H1 (cell line): ENCODE results near the gene TTPAL. TPM values are rescaled to one million over a fixed set of nuclear protein-coding genes. Genes with fewer than 3 reads are reported as not detected.

Source experiments
- BCL11A ChIP-seq, 2 experiments: IDR thresholded peaks; one replicate each; pipeline ENCODE4 v1.6.1; 2011; ENCODE audit warnings: low read depth in 2 of 2, low read length in 2 of 2, mild to moderate bottlenecking in 2 of 2
- FOSL1 ChIP-seq: IDR thresholded peaks from 2 replicates; pipeline ENCODE4 v1.6.1; 2011; ENCODE audit warnings: mild to moderate bottlenecking, low read depth, low read length, moderate library complexity; ENCODE audit not compliant: insufficient read depth
- GABPA ChIP-seq: IDR thresholded peaks from 2 replicates; pipeline ENCODE4 v1.6.1; 2011; ENCODE audit warnings: mild to moderate bottlenecking, low read length, moderate library complexity, borderline replicate concordance; ENCODE audit not compliant: insufficient read depth
- GTF2F1 ChIP-seq: IDR thresholded peaks from 2 replicates; pipeline ENCODE4 v1.6.1; 2012; ENCODE audit warnings: low read depth, low read length, improper control_type of control experiment, borderline replicate concordance
- JUND ChIP-seq: IDR thresholded peaks from 2 replicates; pipeline ENCODE4 v1.6.1; 2011; ENCODE audit warnings: mild to moderate bottlenecking, improper control_type of control experiment, low read length
- KDM4A ChIP-seq: IDR thresholded peaks from one replicate; pipeline ENCODE4 v1.7.1; 2012; ENCODE audit warnings: low read depth, mild to moderate bottlenecking, moderate library complexity, low read length, inconsistent platforms; ENCODE audit not compliant: severe bottlenecking
- POU5F1 ChIP-seq: IDR thresholded peaks from 2 replicates; pipeline ENCODE4 v1.6.1; 2011; ENCODE audit warnings: low read depth, mild to moderate bottlenecking, low read length, moderate library complexity
- SP2 ChIP-seq: IDR thresholded peaks from 2 replicates; pipeline ENCODE4 v1.6.1; 2012; ENCODE audit warnings: mild to moderate bottlenecking, low read length, inconsistent platforms
- TAF1 ChIP-seq: IDR thresholded peaks from 2 replicates; pipeline ENCODE4 v1.6.1; 2011; ENCODE audit warnings: mild to moderate bottlenecking, low read depth, low read length
- polyA plus RNA-seq, 7 experiments: library from polyadenylated mRNA; depleted of rRNA in 3 of 7; stranded (reverse) in 5 of 7; unstranded in 2 of 7; fragments of >200 nt in 5 of 7; fragments of 200-250 nt in 2 of 7; gene quantifications; 1 replicate in 5 of 7; 2 replicates in 1 of 7; 4 replicates in 1 of 7; pipeline versions ENCODE4 v1.2.1 to v1.2.3, GENCODE V29; 2011 to 2013; ENCODE audit warnings: missing spikeins in 2 of 7, mixed read lengths in 2 of 7
- total RNA-seq: library from RNA; stranded (reverse); fragmentation: NEBNext Ultra II Directional; extraction: Animal tissue kit (Norgen Biotek cat#: 25700); gene quantifications from 2 replicates; pipeline ENCODE4 v1.2.1, GENCODE V29; 2021
- TF ChIP-seq, protein P1 (sequence below): fragments of 300-600 bp; sonication (generic); IDR thresholded peaks from 2 replicates; pipeline ENCODE4 v1.7.1; 2012; ENCODE audit warnings: low read length, moderate library complexity, mild to moderate bottlenecking, inconsistent platforms; ENCODE audit not compliant: insufficient replicate concordance

Gene TTPAL
- total and polyA plus RNA-seq, 2 of the 8 experiments (the other 6 are each of a cell fraction or from before 2014, with no cell fraction given) = 2.8 to 14.0 TPM

DNA sequence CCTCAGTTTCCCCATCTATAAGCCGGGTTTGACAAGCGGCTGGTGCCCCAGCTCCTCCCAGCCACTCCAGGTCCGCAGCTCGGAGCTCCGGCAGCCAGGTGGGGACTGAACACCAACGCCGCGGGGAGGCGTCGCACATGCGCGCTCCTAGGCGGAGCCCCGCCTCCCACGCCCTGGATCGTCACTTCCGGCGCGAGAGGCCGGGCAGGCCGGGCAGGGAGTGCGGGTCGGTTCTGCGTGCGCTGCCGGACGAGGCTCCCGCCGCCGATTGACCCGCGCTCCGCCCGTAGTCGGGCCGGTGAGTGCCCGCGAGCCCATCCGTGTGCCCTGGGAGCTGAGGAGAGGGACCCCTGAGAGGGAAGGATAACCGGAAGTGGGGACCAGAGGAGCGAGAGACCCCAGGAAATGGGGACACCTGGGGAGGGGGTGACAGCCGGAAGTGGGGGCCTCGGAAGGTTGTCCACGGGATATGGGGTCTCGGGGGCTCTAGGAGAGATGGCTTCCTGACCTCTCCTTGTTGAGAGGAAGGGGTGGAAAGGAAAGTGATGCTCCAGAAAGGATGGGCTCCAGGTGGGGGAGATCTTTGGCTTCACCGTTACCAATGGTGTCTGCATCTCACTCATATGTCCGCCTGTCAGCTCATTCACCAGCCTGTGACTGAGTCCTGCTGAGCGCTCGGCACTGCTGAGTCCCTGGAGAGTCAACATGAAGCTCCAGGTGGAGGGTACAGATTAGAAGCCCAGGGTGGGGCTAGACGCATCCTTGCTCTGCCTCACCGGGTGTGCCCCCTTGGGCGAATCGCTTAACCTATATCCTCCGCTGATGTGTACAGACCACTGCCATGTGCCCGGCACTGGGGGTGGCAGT is at the start of gene TTPAL (continued):
- TF ChIP-seq GTF2F1 (no peak), GABPA (peak; percentile 88), SP2 (no peak), JUND (no peak), FOSL1 (no peak), BCL11A (IDR thresholded peaks at IDR 0.05; ENCODE audit: low read depth in 2 of 2, low read length in 2 of 2) (no peak), POU5F1 (no peak), KDM4A (peak; percentile 83), TAF1 (peak; percentile 78)
- TF ChIP-seq, protein P1, sequence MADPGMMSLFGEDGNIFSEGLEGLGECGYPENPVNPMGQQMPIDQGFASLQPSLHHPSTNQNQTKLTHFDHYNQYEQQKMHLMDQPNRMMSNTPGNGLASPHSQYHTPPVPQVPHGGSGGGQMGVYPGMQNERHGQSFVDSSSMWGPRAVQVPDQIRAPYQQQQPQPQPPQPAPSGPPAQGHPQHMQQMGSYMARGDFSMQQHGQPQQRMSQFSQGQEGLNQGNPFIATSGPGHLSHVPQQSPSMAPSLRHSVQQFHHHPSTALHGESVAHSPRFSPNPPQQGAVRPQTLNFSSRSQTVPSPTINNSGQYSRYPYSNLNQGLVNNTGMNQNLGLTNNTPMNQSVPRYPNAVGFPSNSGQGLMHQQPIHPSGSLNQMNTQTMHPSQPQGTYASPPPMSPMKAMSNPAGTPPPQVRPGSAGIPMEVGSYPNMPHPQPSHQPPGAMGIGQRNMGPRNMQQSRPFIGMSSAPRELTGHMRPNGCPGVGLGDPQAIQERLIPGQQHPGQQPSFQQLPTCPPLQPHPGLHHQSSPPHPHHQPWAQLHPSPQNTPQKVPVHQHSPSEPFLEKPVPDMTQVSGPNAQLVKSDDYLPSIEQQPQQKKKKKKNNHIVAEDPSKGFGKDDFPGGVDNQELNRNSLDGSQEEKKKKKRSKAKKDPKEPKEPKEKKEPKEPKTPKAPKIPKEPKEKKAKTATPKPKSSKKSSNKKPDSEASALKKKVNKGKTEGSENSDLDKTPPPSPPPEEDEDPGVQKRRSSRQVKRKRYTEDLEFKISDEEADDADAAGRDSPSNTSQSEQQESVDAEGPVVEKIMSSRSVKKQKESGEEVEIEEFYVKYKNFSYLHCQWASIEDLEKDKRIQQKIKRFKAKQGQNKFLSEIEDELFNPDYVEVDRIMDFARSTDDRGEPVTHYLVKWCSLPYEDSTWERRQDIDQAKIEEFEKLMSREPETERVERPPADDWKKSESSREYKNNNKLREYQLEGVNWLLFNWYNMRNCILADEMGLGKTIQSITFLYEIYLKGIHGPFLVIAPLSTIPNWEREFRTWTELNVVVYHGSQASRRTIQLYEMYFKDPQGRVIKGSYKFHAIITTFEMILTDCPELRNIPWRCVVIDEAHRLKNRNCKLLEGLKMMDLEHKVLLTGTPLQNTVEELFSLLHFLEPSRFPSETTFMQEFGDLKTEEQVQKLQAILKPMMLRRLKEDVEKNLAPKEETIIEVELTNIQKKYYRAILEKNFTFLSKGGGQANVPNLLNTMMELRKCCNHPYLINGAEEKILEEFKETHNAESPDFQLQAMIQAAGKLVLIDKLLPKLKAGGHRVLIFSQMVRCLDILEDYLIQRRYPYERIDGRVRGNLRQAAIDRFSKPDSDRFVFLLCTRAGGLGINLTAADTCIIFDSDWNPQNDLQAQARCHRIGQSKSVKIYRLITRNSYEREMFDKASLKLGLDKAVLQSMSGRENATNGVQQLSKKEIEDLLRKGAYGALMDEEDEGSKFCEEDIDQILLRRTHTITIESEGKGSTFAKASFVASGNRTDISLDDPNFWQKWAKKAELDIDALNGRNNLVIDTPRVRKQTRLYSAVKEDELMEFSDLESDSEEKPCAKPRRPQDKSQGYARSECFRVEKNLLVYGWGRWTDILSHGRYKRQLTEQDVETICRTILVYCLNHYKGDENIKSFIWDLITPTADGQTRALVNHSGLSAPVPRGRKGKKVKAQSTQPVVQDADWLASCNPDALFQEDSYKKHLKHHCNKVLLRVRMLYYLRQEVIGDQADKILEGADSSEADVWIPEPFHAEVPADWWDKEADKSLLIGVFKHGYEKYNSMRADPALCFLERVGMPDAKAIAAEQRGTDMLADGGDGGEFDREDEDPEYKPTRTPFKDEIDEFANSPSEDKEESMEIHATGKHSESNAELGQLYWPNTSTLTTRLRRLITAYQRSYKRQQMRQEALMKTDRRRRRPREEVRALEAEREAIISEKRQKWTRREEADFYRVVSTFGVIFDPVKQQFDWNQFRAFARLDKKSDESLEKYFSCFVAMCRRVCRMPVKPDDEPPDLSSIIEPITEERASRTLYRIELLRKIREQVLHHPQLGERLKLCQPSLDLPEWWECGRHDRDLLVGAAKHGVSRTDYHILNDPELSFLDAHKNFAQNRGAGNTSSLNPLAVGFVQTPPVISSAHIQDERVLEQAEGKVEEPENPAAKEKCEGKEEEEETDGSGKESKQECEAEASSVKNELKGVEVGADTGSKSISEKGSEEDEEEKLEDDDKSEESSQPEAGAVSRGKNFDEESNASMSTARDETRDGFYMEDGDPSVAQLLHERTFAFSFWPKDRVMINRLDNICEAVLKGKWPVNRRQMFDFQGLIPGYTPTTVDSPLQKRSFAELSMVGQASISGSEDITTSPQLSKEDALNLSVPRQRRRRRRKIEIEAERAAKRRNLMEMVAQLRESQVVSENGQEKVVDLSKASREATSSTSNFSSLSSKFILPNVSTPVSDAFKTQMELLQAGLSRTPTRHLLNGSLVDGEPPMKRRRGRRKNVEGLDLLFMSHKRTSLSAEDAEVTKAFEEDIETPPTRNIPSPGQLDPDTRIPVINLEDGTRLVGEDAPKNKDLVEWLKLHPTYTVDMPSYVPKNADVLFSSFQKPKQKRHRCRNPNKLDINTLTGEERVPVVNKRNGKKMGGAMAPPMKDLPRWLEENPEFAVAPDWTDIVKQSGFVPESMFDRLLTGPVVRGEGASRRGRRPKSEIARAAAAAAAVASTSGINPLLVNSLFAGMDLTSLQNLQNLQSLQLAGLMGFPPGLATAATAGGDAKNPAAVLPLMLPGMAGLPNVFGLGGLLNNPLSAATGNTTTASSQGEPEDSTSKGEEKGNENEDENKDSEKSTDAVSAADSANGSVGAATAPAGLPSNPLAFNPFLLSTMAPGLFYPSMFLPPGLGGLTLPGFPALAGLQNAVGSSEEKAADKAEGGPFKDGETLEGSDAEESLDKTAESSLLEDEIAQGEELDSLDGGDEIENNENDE = no peak
